WTC11 (cell line): ENCODE data around the gene FAM8A1. TPM values are rescaled to one million over a fixed set of nuclear protein-coding genes. Genes with fewer than 3 reads are reported as not detected.
A peak's percentile ranks its signal among the peaks of the same experiment; 100 is the strongest.

Experiments used
- ATAC-seq: fragments of 200-7000 bp; cut with Tn5 transposase; 2 replicates; pipeline ENCODE4 v1.10.0; 2021; ENCODE audit warnings: mild to moderate bottlenecking, moderate library complexity
- CTCF ChIA-PET: fragments of 300-600 bp; sonication (Branson Sonifier 250); formaldehyde crosslinking; loops from one replicate; lab custom pipeline; 2021; ENCODE audit warnings: antibody characterized with exemption; lab: Charles Lee
- POLR2A ChIA-PET: fragments of 350-600 bp; sonication (Branson Sonifier 250); formaldehyde crosslinking; loops from one replicate; lab custom pipeline; 2021; ENCODE audit warnings: antibody characterized with exemption; lab: Charles Lee
- DNase-seq: peaks from one replicate; pipeline ENCODE4 v3.0.0; 2021; ENCODE audit warnings: low spot score
- H3K27ac Mint-ChIP-seq: 2 replicates; pipeline ENCODE4 v1.8.0; 2021; ENCODE audit warnings: mixed read lengths
- H3K27me3 Mint-ChIP-seq: 2 replicates; pipeline ENCODE4 v1.8.0; 2021; ENCODE audit warnings: low read depth, mild to moderate bottlenecking, moderate library complexity, mixed read lengths
- H3K36me3 Mint-ChIP-seq: 2 replicates; pipeline ENCODE4 v1.8.0; 2021; ENCODE audit warnings: mixed read lengths
- H3K4me1 Mint-ChIP-seq: 2 replicates; pipeline ENCODE4 v1.8.0; 2022; ENCODE audit warnings: mixed read lengths
- H3K4me3 Mint-ChIP-seq: 2 replicates; pipeline ENCODE4 v1.8.0; 2021; ENCODE audit warnings: mild to moderate bottlenecking, moderate library complexity, mixed read lengths
- H3K9me3 Mint-ChIP-seq: 2 replicates; pipeline ENCODE4 v1.8.0; 2021; ENCODE audit warnings: mixed read lengths
- ATF1 ChIP-seq: sonication (generic); formaldehyde crosslinking; IDR thresholded peaks from 2 replicates; pipeline ENCODE4 v1.8.1; 2023; ENCODE audit warnings: mild to moderate bottlenecking, moderate library complexity, missing genetic modification reagents
- CDX4 ChIP-seq: fragments of 250-450 bp; sonication (Bioruptor Pico); IDR thresholded peaks from 2 replicates; pipeline ENCODE4 v1.9.0; 2021; ENCODE audit warnings: moderate library complexity, mild to moderate bottlenecking, inconsistent platforms, borderline replicate concordance
- E2F1 ChIP-seq: sonication (generic); formaldehyde crosslinking; IDR thresholded peaks from 2 replicates; pipeline ENCODE4 v1.8.0; 2022; ENCODE audit warnings: mild to moderate bottlenecking, missing genetic modification reagents
- ELF4 ChIP-seq: sonication (generic); formaldehyde crosslinking; IDR thresholded peaks from 2 replicates; pipeline ENCODE4 v1.8.1; 2022; ENCODE audit warnings: low read depth, mild to moderate bottlenecking, moderate library complexity, missing genetic modification reagents
- EMX1 ChIP-seq: fragments of 250-450 bp; sonication (Bioruptor Pico); IDR thresholded peaks from 2 replicates; pipeline ENCODE4 v1.8.0; 2021; ENCODE audit warnings: mild to moderate bottlenecking
- ETV6 ChIP-seq: sonication (generic); formaldehyde crosslinking; IDR thresholded peaks from 2 replicates; pipeline ENCODE4 v1.8.1; 2022; ENCODE audit warnings: mild to moderate bottlenecking, missing genetic modification reagents
- FOXJ3 ChIP-seq: sonication (generic); formaldehyde crosslinking; IDR thresholded peaks from 2 replicates; pipeline ENCODE4 v1.9.0; 2021; ENCODE audit warnings: missing genetic modification reagents, mild to moderate bottlenecking, borderline replicate concordance
- GTF2I ChIP-seq: fragments of 250-450 bp; sonication (Bioruptor Pico); conservative IDR thresholded peaks from 2 replicates; pipeline ENCODE4 v1.4.0; 2021; ENCODE audit warnings: mild to moderate bottlenecking
- HMGA2 ChIP-seq: fragments of 250-450 bp; sonication (Bioruptor Pico); IDR thresholded peaks from 2 replicates; pipeline ENCODE4 v1.4.0; 2021; ENCODE audit warnings: mild to moderate bottlenecking, moderate library complexity
- JAZF1 ChIP-seq: fragments of 250-450 bp; sonication (Bioruptor Pico); IDR thresholded peaks from 2 replicates; pipeline ENCODE4 v1.9.0; 2021; ENCODE audit warnings: moderate library complexity, mild to moderate bottlenecking, inconsistent platforms
- KAT7 ChIP-seq: sonication (generic); formaldehyde crosslinking; IDR thresholded peaks from 2 replicates; pipeline ENCODE4 v1.8.1; 2023; ENCODE audit warnings: missing genetic modification reagents, mild to moderate bottlenecking, borderline replicate concordance
- NR1H2 ChIP-seq: sonication (generic); formaldehyde crosslinking; IDR thresholded peaks from 2 replicates; pipeline ENCODE4 v1.9.0; 2021; ENCODE audit warnings: mild to moderate bottlenecking, moderate library complexity, missing genetic modification reagents
- SOX15 ChIP-seq: fragments of 250-450 bp; sonication (Bioruptor Pico); IDR thresholded peaks from 2 replicates; pipeline ENCODE4 v1.9.0; 2021; ENCODE audit warnings: mild to moderate bottlenecking
- TEAD1 ChIP-seq: sonication (generic); formaldehyde crosslinking; IDR thresholded peaks from 2 replicates; pipeline ENCODE4 v1.8.0; 2022; ENCODE audit warnings: mild to moderate bottlenecking, missing genetic modification reagents
- TEAD4 ChIP-seq: sonication (generic); formaldehyde crosslinking; IDR thresholded peaks from 2 replicates; pipeline ENCODE4 v1.8.0; 2022; ENCODE audit warnings: mild to moderate bottlenecking, missing genetic modification reagents
- ZNF396 ChIP-seq: fragments of 250-450 bp; sonication (Bioruptor Pico); IDR thresholded peaks from 2 replicates; pipeline ENCODE4 v1.8.0; 2021; ENCODE audit warnings: mild to moderate bottlenecking, moderate library complexity, borderline replicate concordance
- ZNF532 ChIP-seq: fragments of 250-450 bp; sonication (Bioruptor Pico); IDR thresholded peaks from 2 replicates; pipeline ENCODE4 v1.9.0; 2021; ENCODE audit warnings: mild to moderate bottlenecking, borderline replicate concordance
- total RNA-seq: library from RNA; stranded (reverse); gene quantifications from 3 replicates; pipeline ENCODE4 v1.2.3, GENCODE V29; 2021
- TF ChIP-seq, protein P1 (sequence below): sonication (generic); formaldehyde crosslinking; IDR thresholded peaks from 2 replicates; pipeline ENCODE4 v1.8.1; 2023; ENCODE audit warnings: mild to moderate bottlenecking, missing genetic modification reagents, moderate library complexity
- TF ChIP-seq, protein P2 (sequence below): sonication (generic); formaldehyde crosslinking; IDR thresholded peaks from 2 replicates; pipeline ENCODE4 v1.8.1; 2022; ENCODE audit warnings: missing genetic modification reagents, borderline replicate concordance
- TF ChIP-seq, protein P3 (sequence below): sonication (generic); formaldehyde crosslinking; IDR thresholded peaks from 2 replicates; pipeline ENCODE4 v1.8.1; 2022; ENCODE audit warnings: low read depth, missing genetic modification reagents, borderline replicate concordance
- TF ChIP-seq, protein P4 (sequence below): sonication (generic); formaldehyde crosslinking; IDR thresholded peaks from 2 replicates; pipeline ENCODE4 v1.8.0; 2022; ENCODE audit warnings: mild to moderate bottlenecking, missing genetic modification reagents

Gene FAM8A1
- total RNA-seq, 1 experiment from 2014 or later = 10.3 TPM

- TF ChIP-seq JAZF1 (CRISPR knock-in tag) (no peak), ZNF396 (no peak)
These were observed 53.2 kb downstream of the FAM8A1 start (continued) for GRCh38 chr6:17653198-17653882.

DNA sequence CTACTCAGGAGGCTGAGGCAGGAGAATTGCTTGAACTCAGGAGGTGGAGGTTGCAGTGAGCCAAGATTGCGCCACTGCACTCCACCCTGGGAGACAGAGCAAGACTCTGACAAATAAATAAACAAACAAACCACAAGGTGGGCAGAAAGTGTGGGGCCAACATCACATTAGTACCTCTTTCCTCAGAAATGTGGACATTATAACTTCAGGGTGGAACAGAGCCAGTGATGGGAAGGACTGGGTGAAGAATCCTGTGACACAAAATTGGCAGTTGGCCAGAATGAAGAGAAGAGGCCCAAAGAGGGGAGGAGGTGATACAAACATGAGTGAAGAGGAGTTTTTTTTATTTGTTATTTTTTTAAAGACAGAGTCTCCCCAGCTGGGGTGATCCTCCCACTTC, 56.0 kb downstream of the FAM8A1 start:
- peak overlapping the region; percentile 53; the same call in 1 of the 2 replicates for H3K27ac Mint-ChIP-seq
- peaks cover 53% of the 10 kb centered on the region for H3K36me3 Mint-ChIP-seq
- DNase-seq (no peak), ATAC-seq (no peak)
- H3K4me3 Mint-ChIP-seq = no peak overlapping the region
- POLR2A ChIA-PET = no interaction called here
- CTCF ChIA-PET = no interaction called here
- H3K4me1 Mint-ChIP-seq = no peaks in the 10 kb centered on the region
- H3K27me3 Mint-ChIP-seq = no peaks in the 10 kb centered on the region
- H3K9me3 Mint-ChIP-seq = no peaks in the 10 kb centered on the region
- TF ChIP-seq CDX4 (CRISPR knock-in tag) (no peak), JAZF1 (CRISPR knock-in tag) (no peak), HMGA2 (CRISPR knock-in tag) (no peak), SOX15 (CRISPR knock-in tag) (no peak), GTF2I (CRISPR knock-in tag) (no peak), FOXJ3 (CRISPR knock-in tag) (no peak), ZNF532 (no peak), E2F1 (CRISPR knock-in tag) (no peak)
- TF ChIP-seq, protein P1, sequence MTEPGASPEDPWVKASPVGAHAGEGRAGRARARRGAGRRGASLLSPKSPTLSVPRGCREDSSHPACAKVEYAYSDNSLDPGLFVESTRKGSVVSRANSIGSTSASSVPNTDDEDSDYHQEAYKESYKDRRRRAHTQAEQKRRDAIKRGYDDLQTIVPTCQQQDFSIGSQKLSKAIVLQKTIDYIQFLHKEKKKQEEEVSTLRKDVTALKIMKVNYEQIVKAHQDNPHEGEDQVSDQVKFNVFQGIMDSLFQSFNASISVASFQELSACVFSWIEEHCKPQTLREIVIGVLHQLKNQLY = no peak
- TF ChIP-seq, protein P2, sequence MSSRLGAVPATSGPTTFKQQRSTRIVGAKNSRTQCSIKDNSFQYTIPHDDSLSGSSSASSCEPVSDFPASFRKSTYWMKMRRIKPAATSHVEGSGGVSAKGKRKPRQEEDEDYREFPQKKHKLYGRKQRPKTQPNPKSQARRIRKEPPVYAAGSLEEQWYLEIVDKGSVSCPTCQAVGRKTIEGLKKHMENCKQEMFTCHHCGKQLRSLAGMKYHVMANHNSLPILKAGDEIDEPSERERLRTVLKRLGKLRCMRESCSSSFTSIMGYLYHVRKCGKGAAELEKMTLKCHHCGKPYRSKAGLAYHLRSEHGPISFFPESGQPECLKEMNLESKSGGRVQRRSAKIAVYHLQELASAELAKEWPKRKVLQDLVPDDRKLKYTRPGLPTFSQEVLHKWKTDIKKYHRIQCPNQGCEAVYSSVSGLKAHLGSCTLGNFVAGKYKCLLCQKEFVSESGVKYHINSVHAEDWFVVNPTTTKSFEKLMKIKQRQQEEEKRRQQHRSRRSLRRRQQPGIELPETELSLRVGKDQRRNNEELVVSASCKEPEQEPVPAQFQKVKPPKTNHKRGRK = no peak
- TF ChIP-seq, protein P3, sequence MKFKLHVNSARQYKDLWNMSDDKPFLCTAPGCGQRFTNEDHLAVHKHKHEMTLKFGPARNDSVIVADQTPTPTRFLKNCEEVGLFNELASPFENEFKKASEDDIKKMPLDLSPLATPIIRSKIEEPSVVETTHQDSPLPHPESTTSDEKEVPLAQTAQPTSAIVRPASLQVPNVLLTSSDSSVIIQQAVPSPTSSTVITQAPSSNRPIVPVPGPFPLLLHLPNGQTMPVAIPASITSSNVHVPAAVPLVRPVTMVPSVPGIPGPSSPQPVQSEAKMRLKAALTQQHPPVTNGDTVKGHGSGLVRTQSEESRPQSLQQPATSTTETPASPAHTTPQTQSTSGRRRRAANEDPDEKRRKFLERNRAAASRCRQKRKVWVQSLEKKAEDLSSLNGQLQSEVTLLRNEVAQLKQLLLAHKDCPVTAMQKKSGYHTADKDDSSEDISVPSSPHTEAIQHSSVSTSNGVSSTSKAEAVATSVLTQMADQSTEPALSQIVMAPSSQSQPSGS (CRISPR knock-in tag) = no peak

- Mint-ChIP-seq H3K4me1 (no peaks in the 10 kb centered on the region), H3K27me3 (no peaks in the 10 kb centered on the region), H3K4me3 (no peak overlapping the region), H3K27ac (0 out of 2 replicates have a peak overlapping the region, but pooled peaks have one; percentile 49), H3K9me3 (no peaks in the 10 kb centered on the region), H3K36me3 (peaks cover 57% of the 10 kb centered on the region)
- no peak for TF ChIP-seq TEAD1 (CRISPR knock-in tag)
- TF ChIP-seq, protein P4, sequence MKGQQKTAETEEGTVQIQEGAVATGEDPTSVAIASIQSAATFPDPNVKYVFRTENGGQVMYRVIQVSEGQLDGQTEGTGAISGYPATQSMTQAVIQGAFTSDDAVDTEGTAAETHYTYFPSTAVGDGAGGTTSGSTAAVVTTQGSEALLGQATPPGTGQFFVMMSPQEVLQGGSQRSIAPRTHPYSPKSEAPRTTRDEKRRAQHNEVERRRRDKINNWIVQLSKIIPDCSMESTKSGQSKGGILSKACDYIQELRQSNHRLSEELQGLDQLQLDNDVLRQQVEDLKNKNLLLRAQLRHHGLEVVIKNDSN (CRISPR knock-in tag) = no peak
- TF ChIP-seq TEAD4 (CRISPR knock-in tag) = no peak
- TF ChIP-seq NR1H2 (CRISPR knock-in tag) = no peak
- no peak for TF ChIP-seq ETV6 (CRISPR knock-in tag)
- TF ChIP-seq ELF4 (CRISPR knock-in tag) = no peak
- no peak for TF ChIP-seq ATF1 (CRISPR knock-in tag)
- no peak for TF ChIP-seq KAT7 (CRISPR knock-in tag)
- no peak for TF ChIP-seq EMX1 (CRISPR knock-in tag)
- ChIA-PET POLR2A (no interaction called here), CTCF (no interaction called here)
- ATAC-seq (no peak), DNase-seq (no peak)
These were observed 56.5 kb downstream of the FAM8A1 start for GRCh38 chr6:17656644-17657043.
